Vagina (tissue), 2 donors: ENCODE measurements around the gene USH1G. TPM values are rescaled to one million over a fixed set of nuclear protein-coding genes. Genes with fewer than 3 reads are reported as not detected.

Experiments used
- DNase-seq, 2 donors: peaks; one replicate each; pipeline ENCODE4 v3.0.0-alpha.2; 2017; ENCODE audit errors: extremely low spot score in 2 of 2
- H3K27ac ChIP-seq: fragments of 200-600 bp; sonication (generic); one replicate; pipeline ENCODE4 v1.5.1; 2019
- H3K27me3 ChIP-seq: fragments of 200-600 bp; sonication (generic); one replicate; pipeline ENCODE4 v1.5.1; 2019
- H3K36me3 ChIP-seq, 2 donors: fragments of 200-600 bp; sonication (generic); one replicate each; pipeline ENCODE4 v1.5.1; 2017 to 2019
- H3K4me1 ChIP-seq: fragments of 200-600 bp; sonication (generic); one replicate; pipeline ENCODE4 v1.5.1; 2019
- H3K4me3 ChIP-seq, 2 donors: fragments of 200-600 bp; sonication (generic); 1 replicate in 1 of 2; 2 replicates in 1 of 2; pipeline ENCODE4 v1.5.1; 2016 to 2019
- H3K9me3 ChIP-seq: fragments of 200-600 bp; sonication (generic); one replicate; pipeline ENCODE4 v1.5.1; 2019
- POLR2A ChIP-seq, 2 donors: fragments of 450-650 bp; IDR thresholded peaks; one replicate each; pipeline ENCODE4 v1.6.1; 2017; ENCODE audit warnings: antibody characterized with exemption in 2 of 2, mild to moderate bottlenecking in 2 of 2, moderate library complexity in 2 of 2
- POLR2AphosphoS5 ChIP-seq, 2 donors: sonication (generic); formaldehyde crosslinking; IDR thresholded peaks; one replicate each; pipeline ENCODE4 v1.9.0; 2017; ENCODE audit warnings: antibody characterized with exemption in 2 of 2, mild to moderate bottlenecking in 2 of 2, low read depth in 1 of 2; ENCODE audit not compliant: insufficient read depth in 1 of 2
- intact Hi-C: fragments of 100-400 bp; cut with DNase I; formaldehyde crosslinking; loops from one replicate; pipeline ENCODE4 v1.15.1; 2023
- total RNA-seq: library from RNA; depleted of rRNA; stranded (reverse); fragments of >200 nt; gene quantifications from one replicate; pipeline ENCODE4 v1.2.3, GENCODE V29; 2016
- TF ChIP-seq, protein P1 (sequence below), 3 experiments: fragments of 450-650 bp in 2 of 3; fragments of 200-600 bp in 1 of 3; sonication (generic) in 1 of 3; IDR thresholded peaks; one replicate each; pipeline ENCODE4 v1.5.1; 2017 to 2019; ENCODE audit warnings: antibody characterized with exemption in 3 of 3, mild to moderate bottlenecking in 2 of 3, moderate library complexity in 2 of 3

The USH1G gene
- total RNA-seq, 1 donor from 2014 or later, result 0.49 TPM

DNA sequence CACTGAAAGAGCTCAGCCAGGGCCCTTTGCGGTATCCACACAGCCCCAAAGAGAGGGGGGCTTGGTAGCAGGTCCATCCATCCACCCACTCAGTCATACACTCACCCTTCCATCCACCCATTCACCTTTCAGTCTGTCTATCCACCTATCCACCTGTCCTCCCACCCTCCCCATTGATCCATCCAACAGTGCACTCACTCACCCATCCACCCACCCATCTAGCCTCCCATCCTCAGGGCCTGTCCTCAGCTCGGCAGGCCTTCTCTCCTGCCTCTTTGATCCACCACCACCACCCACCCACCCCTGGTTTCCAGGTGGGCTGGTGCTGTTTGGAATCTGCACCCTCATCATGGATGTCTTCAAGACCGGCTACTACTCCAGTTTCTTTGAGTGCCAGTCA lies 2.2 kb upstream of the USH1G start:
- no peak for DNase-seq
- Histone ChIP-seq H3K27me3 (peaks cover 6% of the 10 kb centered on the region), H3K4me3 (no peak overlapping the region), H3K36me3 (no peaks in the 10 kb centered on the region), H3K27ac (no peak overlapping the region), H3K4me1 (peaks cover 43% of the 10 kb centered on the region), H3K9me3 (no peaks in the 10 kb centered on the region)
- no peak for TF ChIP-seq POLR2AphosphoS5 (IDR thresholded peaks at IDR 0.05; ENCODE audit: insufficient read depth in 1 of 2, low read depth in 1 of 2)
- TF ChIP-seq POLR2A (IDR thresholded peaks at IDR 0.05), result no peak
- TF ChIP-seq, protein P1, sequence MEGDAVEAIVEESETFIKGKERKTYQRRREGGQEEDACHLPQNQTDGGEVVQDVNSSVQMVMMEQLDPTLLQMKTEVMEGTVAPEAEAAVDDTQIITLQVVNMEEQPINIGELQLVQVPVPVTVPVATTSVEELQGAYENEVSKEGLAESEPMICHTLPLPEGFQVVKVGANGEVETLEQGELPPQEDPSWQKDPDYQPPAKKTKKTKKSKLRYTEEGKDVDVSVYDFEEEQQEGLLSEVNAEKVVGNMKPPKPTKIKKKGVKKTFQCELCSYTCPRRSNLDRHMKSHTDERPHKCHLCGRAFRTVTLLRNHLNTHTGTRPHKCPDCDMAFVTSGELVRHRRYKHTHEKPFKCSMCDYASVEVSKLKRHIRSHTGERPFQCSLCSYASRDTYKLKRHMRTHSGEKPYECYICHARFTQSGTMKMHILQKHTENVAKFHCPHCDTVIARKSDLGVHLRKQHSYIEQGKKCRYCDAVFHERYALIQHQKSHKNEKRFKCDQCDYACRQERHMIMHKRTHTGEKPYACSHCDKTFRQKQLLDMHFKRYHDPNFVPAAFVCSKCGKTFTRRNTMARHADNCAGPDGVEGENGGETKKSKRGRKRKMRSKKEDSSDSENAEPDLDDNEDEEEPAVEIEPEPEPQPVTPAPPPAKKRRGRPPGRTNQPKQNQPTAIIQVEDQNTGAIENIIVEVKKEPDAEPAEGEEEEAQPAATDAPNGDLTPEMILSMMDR (IDR thresholded peaks at IDR 0.05), result no peak
- intact Hi-C loops, result no loop called here

DNA sequence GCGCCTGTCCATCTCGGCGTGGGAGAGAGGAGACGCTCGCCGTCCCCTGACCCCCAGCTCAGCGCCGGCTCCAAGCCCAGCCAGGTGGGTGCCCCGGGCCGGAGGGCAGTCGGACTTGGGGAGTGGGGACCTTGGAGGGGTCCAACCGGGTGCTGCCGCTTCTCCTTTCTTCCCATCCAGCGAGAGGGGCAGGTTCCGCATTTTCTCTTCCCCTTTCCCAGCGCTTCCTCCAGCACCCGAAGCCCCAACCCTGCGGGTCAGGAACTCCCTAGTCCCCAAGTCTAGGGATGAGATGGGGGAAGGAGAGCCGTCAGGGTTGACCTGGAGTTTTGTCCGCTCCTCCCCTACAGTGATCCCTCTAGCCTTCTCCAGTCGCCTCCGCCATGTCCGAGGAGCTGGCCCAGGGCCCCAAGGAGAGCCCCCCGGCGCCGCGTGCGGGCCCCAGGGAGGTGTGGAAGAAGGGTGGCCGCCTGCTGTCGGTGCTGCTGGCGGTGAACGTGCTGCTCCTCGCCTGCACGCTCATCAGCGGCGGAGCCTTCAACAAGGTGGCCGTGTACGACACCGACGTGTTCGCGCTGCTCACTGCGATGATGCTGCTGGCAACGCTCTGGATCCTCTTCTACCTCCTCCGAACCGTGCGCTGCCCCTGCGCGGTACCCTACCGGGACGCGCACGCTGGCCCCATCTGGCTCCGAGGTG lies 1.3 kb upstream of the USH1G start, which contains the start of gene OTOP2:
OTOP2 (plus strand) TSS at position 24 of the 699 bp plus-strand sequence; CDS start at position 384, 360 bp downstream.
- H3K4me1 ChIP-seq, result peaks cover 43% of the 10 kb centered on the region
- no peaks in the 10 kb centered on the region for H3K36me3 ChIP-seq
- TF ChIP-seq POLR2A (IDR thresholded peaks at IDR 0.05) (no peak), POLR2AphosphoS5 (IDR thresholded peaks at IDR 0.05; ENCODE audit: insufficient read depth in 1 of 2, low read depth in 1 of 2) (no peak)
- TF ChIP-seq, protein P1 (IDR thresholded peaks at IDR 0.05), result no peak
- H3K4me3 ChIP-seq, result peak within 1 kb of the TSS; percentile 42 to 49
- no peak for DNase-seq
- H3K27ac ChIP-seq, result no peak within 1 kb of the TSS
- intact Hi-C loops, result no loop called here
- H3K9me3 ChIP-seq, result no peaks in the 10 kb centered on the region
- peaks cover 6% of the 10 kb centered on the region for H3K27me3 ChIP-seq

DNA sequence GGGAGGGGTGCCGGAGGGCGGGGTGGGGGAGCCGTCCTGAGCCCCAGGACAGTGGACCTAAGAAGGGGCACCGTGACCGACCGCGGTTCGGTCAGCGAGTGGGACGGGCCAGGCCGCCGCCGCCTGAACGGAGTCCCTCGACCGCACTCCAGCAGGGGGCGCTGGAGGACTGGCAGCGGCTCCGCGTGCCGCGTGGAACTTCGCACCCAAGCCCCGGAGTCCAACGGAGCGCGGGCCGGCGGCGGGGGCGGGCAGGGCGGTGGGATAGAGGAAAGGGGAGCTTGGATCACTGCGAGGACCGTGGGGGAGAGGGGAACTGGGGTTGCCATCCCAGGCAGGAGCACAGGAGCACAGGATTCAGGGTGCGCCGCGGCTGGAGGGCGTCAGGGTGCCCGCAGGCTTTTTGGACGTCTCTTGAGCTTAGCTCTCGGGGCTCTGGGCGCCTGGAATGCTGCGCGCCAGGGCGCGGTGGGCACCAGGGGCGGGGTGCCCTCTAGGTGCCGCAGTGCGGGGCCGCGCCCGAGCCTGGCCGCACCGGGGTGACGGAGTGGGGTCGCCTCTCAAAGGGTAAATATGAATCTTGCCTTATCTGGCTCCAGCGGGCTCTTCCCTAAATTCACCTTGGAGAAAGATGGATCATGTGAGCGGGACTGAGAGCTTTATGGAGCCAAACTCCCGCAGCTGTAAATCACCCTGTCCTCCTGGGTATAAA lies 639 bp upstream of the USH1G start:
- TF ChIP-seq POLR2AphosphoS5 (IDR thresholded peaks at IDR 0.05; ENCODE audit: insufficient read depth in 1 of 2, low read depth in 1 of 2), result no peak
- TF ChIP-seq, protein P1 (IDR thresholded peaks at IDR 0.05), result peak in 2 of 3 experiments; percentile 34 to 61
- intact Hi-C loops, result no loop called here
- H3K9me3 ChIP-seq, result no peaks in the 10 kb centered on the region
- H3K27ac ChIP-seq, result no peak overlapping the region
- H3K36me3 ChIP-seq, result no peaks in the 10 kb centered on the region
- DNase-seq, result no peak
- H3K4me1 ChIP-seq, result peaks cover 43% of the 10 kb centered on the region
- peak overlapping the region; percentile 42 to 49 for H3K4me3 ChIP-seq
- peaks cover 6% of the 10 kb centered on the region for H3K27me3 ChIP-seq

DNA sequence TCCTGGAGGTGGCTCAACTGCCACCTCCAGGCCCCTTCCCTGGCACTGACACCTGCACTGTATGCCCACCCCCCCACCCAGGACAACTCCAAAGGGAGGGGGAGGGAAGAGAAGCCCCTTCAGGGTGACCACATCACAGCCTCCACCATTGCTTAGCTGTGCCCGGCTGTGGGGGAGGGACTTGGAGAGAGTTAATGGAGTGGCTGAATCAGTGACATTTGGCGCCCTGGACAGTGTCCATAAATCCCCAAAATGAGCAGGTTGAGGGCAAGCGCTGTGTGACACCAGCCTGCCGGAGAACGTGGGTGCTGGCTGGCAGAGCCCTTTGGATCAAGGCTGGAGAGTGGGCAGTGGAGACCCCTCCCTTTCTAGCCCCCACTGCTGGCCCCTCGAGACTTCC lies 883 bp downstream of the USH1G start:
- Histone ChIP-seq H3K4me1 (peaks cover 43% of the 10 kb centered on the region), H3K36me3 (no peaks in the 10 kb centered on the region), H3K27ac (no peak overlapping the region), H3K27me3 (peaks cover 6% of the 10 kb centered on the region), H3K4me3 (no peak overlapping the region), H3K9me3 (no peaks in the 10 kb centered on the region)
- intact Hi-C loops, result no loop called here
- TF ChIP-seq POLR2AphosphoS5 (IDR thresholded peaks at IDR 0.05; ENCODE audit: insufficient read depth in 1 of 2, low read depth in 1 of 2) (no peak), POLR2A (IDR thresholded peaks at IDR 0.05) (no peak)
- TF ChIP-seq, protein P1 (IDR thresholded peaks at IDR 0.05), result no peak
- no peak for DNase-seq

DNA sequence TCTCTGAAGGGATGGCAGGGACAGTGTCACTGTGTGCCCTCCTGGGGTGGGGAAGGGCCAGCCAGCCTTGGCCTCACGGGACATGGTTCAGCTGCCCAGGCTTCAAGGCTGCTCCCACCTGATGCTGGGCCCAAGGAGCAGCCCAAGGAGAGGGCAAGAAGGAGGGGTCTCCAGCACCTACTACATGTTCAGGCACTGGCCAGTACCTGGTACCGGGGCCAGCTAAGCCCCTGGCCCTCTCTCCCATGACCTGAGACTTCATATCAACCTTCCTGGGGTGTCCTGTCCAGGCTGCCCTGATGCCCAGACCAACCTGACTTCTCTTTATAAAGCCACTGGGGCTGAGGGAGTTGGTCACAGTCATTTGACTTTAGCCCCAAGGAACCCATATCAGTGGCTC lies 1.3 kb downstream of the USH1G start:
- Histone ChIP-seq H3K36me3 (no peaks in the 10 kb centered on the region), H3K9me3 (no peaks in the 10 kb centered on the region), H3K4me1 (peaks cover 43% of the 10 kb centered on the region), H3K4me3 (no peak overlapping the region), H3K27me3 (peaks cover 6% of the 10 kb centered on the region), H3K27ac (no peak overlapping the region)
- intact Hi-C loops, result no loop called here
- no peak for DNase-seq
- TF ChIP-seq POLR2A (IDR thresholded peaks at IDR 0.05), result no peak
- TF ChIP-seq, protein P1 (IDR thresholded peaks at IDR 0.05), result no peak
- no peak for TF ChIP-seq POLR2AphosphoS5 (IDR thresholded peaks at IDR 0.05; ENCODE audit: insufficient read depth in 1 of 2, low read depth in 1 of 2)
